Breast epithelium (tissue), 3 donors: Measurements from ENCODE around the gene EML1.

Experiments
- CTCF ChIP-seq, 3 donors: fragments of 450-650 bp; IDR thresholded peaks; one replicate each; pipeline ENCODE4 v1.5.1; 2016 to 2017; ENCODE audit warnings: antibody characterized with exemption in 3 of 3, mild to moderate bottlenecking in 3 of 3, moderate library complexity in 3 of 3
- POLR2A ChIP-seq: fragments of 450-650 bp; IDR thresholded peaks from one replicate; pipeline ENCODE4 v1.6.1; 2016; ENCODE audit warnings: antibody characterized with exemption, mild to moderate bottlenecking, moderate library complexity

DNA sequence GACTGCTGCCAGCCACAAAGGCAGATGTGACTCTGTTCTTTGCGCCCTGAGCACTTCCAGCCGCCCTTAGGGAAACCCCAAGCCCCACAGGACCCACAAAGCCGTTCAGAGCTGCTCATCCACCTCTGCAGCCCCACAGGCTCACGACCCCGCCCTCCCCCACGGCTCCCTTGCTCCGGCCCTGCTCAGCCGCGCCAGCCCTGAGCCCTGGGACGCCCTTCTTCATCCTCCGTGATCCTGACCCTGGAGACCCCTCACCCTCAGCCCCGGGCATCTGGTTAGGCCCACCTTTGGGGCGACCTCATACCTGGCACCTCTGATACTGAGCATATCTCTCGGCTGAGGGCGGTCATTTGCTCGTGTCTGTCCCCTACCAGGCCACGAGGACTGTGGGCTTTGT, 146.2 kb downstream of the EML1 start:
- TF ChIP-seq CTCF (IDR thresholded peaks at IDR 0.05) (no peak), POLR2A (no peak)
